Heart right ventricle (tissue), 16 donors: ENCODE results near the gene HTD2. TPM values are rescaled to one million over a fixed set of nuclear protein-coding genes. Genes with fewer than 3 reads are reported as not detected.
"Not testable (repeated sequence)": the region's sequence is repeated elsewhere in the genome, so short reads cannot be mapped to it uniquely, and the experiment has no call there.

Experiments
- ATAC-seq, 8 donors: fragments of 200-7000 bp; cut with Tn5 transposase; one replicate each; pipeline ENCODE4 v1.9.1; 2020; ENCODE audit warnings: mild to moderate bottlenecking in 8 of 8, moderate library complexity in 8 of 8, moderate number of reproducible peaks in 1 of 8
- DNase-seq, 2 donors: peaks; one replicate each; pipeline ENCODE4 v3.0.0-alpha.2; 2020
- H3K27ac ChIP-seq, 10 donors: fragments of 200-600 bp; sonication (generic) in 2 of 10; one replicate each; pipeline versions ENCODE4 v1.5.0 to v1.8.0; 2020 to 2022; ENCODE audit warnings: mild to moderate bottlenecking in 3 of 10
- H3K27me3 ChIP-seq, 7 donors: fragments of 200-600 bp; one replicate each; pipeline ENCODE4 v1.8.0; 2021 to 2022; ENCODE audit warnings: mild to moderate bottlenecking in 2 of 7
- H3K36me3 ChIP-seq, 9 donors: fragments of 200-600 bp; sonication (generic) in 1 of 9; one replicate each; pipeline versions ENCODE4 v1.5.0 to v1.8.0; 2020 to 2022; ENCODE audit warnings: mild to moderate bottlenecking in 2 of 9
- H3K4me1 ChIP-seq, 9 donors: fragments of 200-600 bp; sonication (generic) in 1 of 9; one replicate each; pipeline versions ENCODE4 v1.5.0 to v1.8.0; 2020 to 2022; ENCODE audit warnings: mild to moderate bottlenecking in 4 of 9
- H3K4me3 ChIP-seq, 10 donors: fragments of 200-600 bp; sonication (generic) in 2 of 10; one replicate each; pipeline versions ENCODE4 v1.5.0 to v1.8.0; 2020 to 2022; ENCODE audit warnings: mild to moderate bottlenecking in 7 of 10, moderate library complexity in 2 of 10
- H3K9me3 ChIP-seq, 11 donors: fragments of 200-600 bp in 10 of 11; sonication (generic) in 2 of 11; one replicate each; pipeline versions ENCODE4 v1.5.0 to v1.8.0; 2013 to 2022; ENCODE audit warnings: mild to moderate bottlenecking in 2 of 11, control low read depth in 1 of 11, moderate library complexity in 1 of 11
- CTCF ChIP-seq, 9 donors: fragments of 200-600 bp; sonication (generic) in 2 of 9; IDR thresholded peaks; one replicate each; pipeline versions ENCODE4 v1.5.0 to v1.8.0; 2021 to 2022; ENCODE audit warnings: antibody characterized with exemption in 9 of 9, mild to moderate bottlenecking in 5 of 9, moderate library complexity in 1 of 9
- WGBS, 2 donors: extraction: QIAGEN DNeasy Blood & Tissue Kit; methylation state at CpG; one replicate each; pipeline ENCODE4 v1.1.7; 2013; ENCODE audit warnings: inconsistent platforms in 1 of 2; 5-methylcytosine and 5-hydroxymethylcytosine counted together
- intact Hi-C, 10 donors: fragments of 100-400 bp; cut with DNase I; formaldehyde crosslinking; loops; one replicate each; pipeline versions ENCODE4 v1.11.1 to v1.14.2; 2022
- polyA plus RNA-seq, 2 donors: library from polyadenylated mRNA; stranded (reverse); fragments of 200-250 nt; gene quantifications; one replicate each; pipeline ENCODE4 v1.2.3, GENCODE V29; 2013
- total RNA-seq, 10 donors: library from RNA; stranded (reverse); fragmentation: NEBNext Ultra II Directional in 3 of 10; extraction: Animal tissue kit (Norgen Biotek cat#: 25700) in 3 of 10; gene quantifications; one replicate each; pipeline versions ENCODE4 v1.2.1 to v1.2.4, GENCODE V29; 2021 to 2023
- donor health status: Arrhythmogenic right ventricular cardiomyopathy.
- donor health status: ischemic (EF 13 %, LVEDD 7.1; RV severe dilation, severe dysfunction).
- donor health status: healthy with polysubstance abuse.
- donor health status: DM: no; HTN: yes; CAD: no.
- donor health status: DM: no; HTN: no; CAD: no.
- donor health status: ischemic (EF 25% LVEDD 6.9; RV normal size, moderate dysfunction).
- donor health status: ischemic (EF 25% LVEDD 5.7; RV mildly dilated, moderate dysfunction).
- donor health status: healthy.
- donor health status: DM: yes; HTN: yes; CAD: no.
- donor health status: Ischemic cardiomyopathy.
- donor health status: ischemic (EF 35%, LVEDD 5.7; RV mildly dilated, moderate dysfunction).
- donor health status: nonischemic (EF 11% LVEDD 7.7; RV severe dilation, severe dysfunction).
- donor health status: DM: yes; HTN: yes; CAD: no.
- donor health status: PGD.
- donor health status: ischemic (EF 29% LVEDD 5.4; RV normal size, mild dysfunction).
- donor health status: nonischemic (EF 23%, LVEDD 6.1; RV moderate dilation, normal function).

Gene HTD2
- total and polyA plus RNA-seq, 12 donors, result 2.4 to 19.5 (median 12.7) TPM

GRCh38 chr3:58281069-58281468 is 25.3 kb upstream of the HTD2 start:
- Histone ChIP-seq H3K9me3 (peaks cover 0 to 9% (median 0%) of the 10 kb centered on the region in 11 donors), H3K27ac (no peak overlapping the region), H3K36me3 (peaks cover 0 to 68% (median 4%) of the 10 kb centered on the region in 9 donors), H3K27me3 (no peaks in the 10 kb centered on the region), H3K4me3 (no peak overlapping the region), H3K4me1 (peaks cover 0 to 6% (median 0%) of the 10 kb centered on the region in 9 donors)
- intact Hi-C loops, result no loop called here
- ATAC-seq (no peak), DNase-seq (no peak)
- WGBS, 2 donors, result 83 to 90% methylated on average over 7 of the region's 7 CpGs
- no peak for TF ChIP-seq CTCF (IDR thresholded peaks at IDR 0.05)

- TF ChIP-seq CTCF (IDR thresholded peaks at IDR 0.05), result no peak
- H3K27me3 ChIP-seq, result no peaks in the 10 kb centered on the region
- intact Hi-C loops, result no loop called here
- ATAC-seq (peak; percentile 38 to 92 (median 78)), DNase-seq (no peak)
- no peak overlapping the region for H3K4me3 ChIP-seq
- H3K9me3 ChIP-seq, result no peaks in the 10 kb centered on the region
- H3K4me1 ChIP-seq, result peaks cover 0 to 11% (median 0%) of the 10 kb centered on the region in 9 donors
- WGBS, 2 donors, result 44 to 55% methylated on average over 7 of the region's 7 CpGs
- peak overlapping the region in 3 of 10 donors; percentile 21 to 43 (median 43) for H3K27ac ChIP-seq
- peaks cover 0 to 77% (median 0%) of the 10 kb centered on the region in 9 donors for H3K36me3 ChIP-seq
Observed at GRCh38 chr3:58285334-58285733, 21.0 kb upstream of the HTD2 start.

GRCh38 chr3:58287354-58287753 is 19.0 kb upstream of the HTD2 start:
- ATAC-seq (no peak), DNase-seq (no peak)
- Histone ChIP-seq H3K4me1 (peaks cover 0 to 11% (median 0%) of the 10 kb centered on the region in 9 donors), H3K27me3 (no peaks in the 10 kb centered on the region), H3K4me3 (no peak overlapping the region), H3K9me3 (no peaks in the 10 kb centered on the region), H3K27ac (no peak overlapping the region), H3K36me3 (peaks cover 0 to 59% (median 0%) of the 10 kb centered on the region in 9 donors)
- no peak for TF ChIP-seq CTCF (IDR thresholded peaks at IDR 0.05)
- intact Hi-C loops, result no loop called here
- WGBS, 2 donors, result 89 to 91% methylated on average over 6 of the region's 6 CpGs

GRCh38 chr3:58288011-58288728 is 18.1 kb upstream of the HTD2 start:
- ATAC-seq (peak in 2 of 8 donors; percentile 32 to 47), DNase-seq (no peak)
- no peak overlapping the region for H3K4me3 ChIP-seq
- no peak for TF ChIP-seq CTCF (IDR thresholded peaks at IDR 0.05)
- no peaks in the 10 kb centered on the region for H3K9me3 ChIP-seq
- no peak overlapping the region for H3K27ac ChIP-seq
- WGBS, 2 donors, result 58 to 75% methylated on average over 4 of the region's 4 CpGs
- intact Hi-C loops, result no loop called here
- no peaks in the 10 kb centered on the region for H3K27me3 ChIP-seq
- H3K36me3 ChIP-seq, result peaks cover 0 to 51% (median 0%) of the 10 kb centered on the region in 9 donors
- H3K4me1 ChIP-seq, result peaks cover 0 to 11% (median 0%) of the 10 kb centered on the region in 9 donors

- ATAC-seq, intact Hi-C loops: not testable (repeated sequence)
Observed at GRCh38 chr3:58288964-58289613, 17.2 kb upstream of the HTD2 start.

GRCh38 chr3:58290446-58290845 is 15.9 kb upstream of the HTD2 start:
- intact Hi-C loops, result loop anchor here in 2 of 10 donors (10.0 kb wide), 2 partner anchors 46 to 56 kb away; partner anchors contain the start of gene ABHD6 (in 1 of the 2)
- H3K36me3 ChIP-seq, result peaks cover 0 to 43% (median 0%) of the 10 kb centered on the region in 9 donors

More at GRCh38 chr3:58288964-58289613, 17.2 kb upstream of the HTD2 start:
- H3K9me3 ChIP-seq, H3K4me3 ChIP-seq, H3K27ac ChIP-seq, DNase-seq, H3K27me3 ChIP-seq: not testable (repeated sequence)
- peaks cover 0 to 11% (median 0%) of the 10 kb centered on the region in 9 donors for H3K4me1 ChIP-seq
- H3K36me3 ChIP-seq, result peaks cover 0 to 51% (median 0%) of the 10 kb centered on the region in 9 donors
- 82 to 94% methylated on average over 3 of the region's 4 CpGs for WGBS, 2 donors

More at GRCh38 chr3:58290446-58290845, 15.9 kb upstream of the HTD2 start:
- ATAC-seq, H3K9me3 ChIP-seq, H3K27me3 ChIP-seq, DNase-seq, H3K27ac ChIP-seq, H3K4me1 ChIP-seq, H3K4me3 ChIP-seq: not testable (repeated sequence)
- 95 to 98% methylated on average over 14 to 32 of the region's 33 CpGs for WGBS, 2 donors
